ENCODE data around the gene NARS2. TPM values are rescaled to one million over a fixed set of nuclear protein-coding genes. Genes with fewer than 3 reads are reported as not detected.
A peak's percentile ranks its signal among the peaks of the same experiment; 100 is the strongest.

The NARS2 gene
- total RNA-seq, 2 experiments from 2014 or later: 12.8 to 14.5 TPM

GRCh38 chr11:78451371-78452150 lies 123.1 kb downstream of the NARS2 start:
- H3K4me1 Mint-ChIP-seq: peaks cover 14% of the 10 kb centered on the region
- DNase-seq (no peak), ATAC-seq (ENCODE audit: low read depth) (no peak)
- no peak overlapping the region for H3K27ac Mint-ChIP-seq
- POLR2A ChIA-PET: no interaction called here
- H3K9me3 Mint-ChIP-seq: no peaks in the 10 kb centered on the region
- no peak overlapping the region for H3K4me3 Mint-ChIP-seq
- H3K27me3 Mint-ChIP-seq: no peaks in the 10 kb centered on the region
- H3K36me3 Mint-ChIP-seq: peaks cover 12% of the 10 kb centered on the region

DNA sequence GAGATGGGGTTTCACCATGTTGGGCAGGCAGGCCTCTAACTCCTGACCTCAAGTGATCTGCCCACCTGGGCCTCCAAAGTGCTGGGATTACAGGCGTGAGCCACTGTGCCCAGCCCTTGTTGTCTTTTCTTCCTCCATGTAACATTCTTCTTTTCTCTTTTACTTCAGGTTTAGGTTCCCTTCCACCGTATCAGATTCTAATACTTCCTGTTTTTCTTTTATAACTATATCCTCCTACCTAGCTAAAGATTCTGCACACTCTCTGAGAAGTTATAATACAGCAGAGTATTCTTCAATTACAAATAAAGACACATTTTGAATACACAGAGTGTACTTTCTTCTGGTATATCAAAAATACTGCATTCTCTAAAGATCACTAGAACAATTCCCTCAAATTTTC lies 123.8 kb downstream of the NARS2 start:
- DNase-seq (no peak), ATAC-seq (ENCODE audit: low read depth) (no peak)
- no peaks in the 10 kb centered on the region for H3K27me3 Mint-ChIP-seq
- H3K4me3 Mint-ChIP-seq: no peak overlapping the region
- POLR2A ChIA-PET: no interaction called here
- H3K36me3 Mint-ChIP-seq: peaks cover 12% of the 10 kb centered on the region
- H3K4me1 Mint-ChIP-seq: peaks cover 14% of the 10 kb centered on the region
- H3K9me3 Mint-ChIP-seq: no peaks in the 10 kb centered on the region
- H3K27ac Mint-ChIP-seq: no peak overlapping the region

DNA sequence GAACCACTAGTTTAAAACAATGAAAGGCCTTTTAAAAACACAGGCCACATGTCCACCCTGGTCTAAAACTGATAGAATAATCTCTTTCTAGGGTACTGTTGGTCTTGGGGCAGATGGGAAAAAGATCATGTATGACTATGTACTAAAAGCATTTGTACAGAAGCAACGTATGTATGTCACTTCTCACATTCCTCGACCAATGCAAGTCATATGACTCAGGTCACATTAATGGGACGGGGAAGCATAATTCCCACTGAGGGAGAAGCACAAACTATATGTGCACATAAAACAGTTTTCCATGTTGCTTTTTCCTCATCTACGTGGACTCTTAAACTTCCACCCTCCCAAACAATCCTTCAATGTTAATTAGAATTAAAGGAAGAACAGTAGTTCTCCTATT lies 124.8 kb downstream of the NARS2 start:
- peaks cover 14% of the 10 kb centered on the region for H3K4me1 Mint-ChIP-seq
- H3K4me3 Mint-ChIP-seq: no peak overlapping the region
- H3K9me3 Mint-ChIP-seq: no peaks in the 10 kb centered on the region
- DNase-seq (no peak), ATAC-seq (ENCODE audit: low read depth) (no peak)
- no peak overlapping the region for H3K27ac Mint-ChIP-seq
- peaks cover 10% of the 10 kb centered on the region for H3K36me3 Mint-ChIP-seq
- POLR2A ChIA-PET: no interaction called here
- H3K27me3 Mint-ChIP-seq: no peaks in the 10 kb centered on the region

GRCh38 chr11:78446210-78446609 lies 128.5 kb downstream of the NARS2 start:
- POLR2A ChIA-PET: interaction anchor here (0.6 kb wide), 1 partner anchor 30 kb away, joined by 3 read pairs; no protein-coding TSS in a partner anchor

DNA sequence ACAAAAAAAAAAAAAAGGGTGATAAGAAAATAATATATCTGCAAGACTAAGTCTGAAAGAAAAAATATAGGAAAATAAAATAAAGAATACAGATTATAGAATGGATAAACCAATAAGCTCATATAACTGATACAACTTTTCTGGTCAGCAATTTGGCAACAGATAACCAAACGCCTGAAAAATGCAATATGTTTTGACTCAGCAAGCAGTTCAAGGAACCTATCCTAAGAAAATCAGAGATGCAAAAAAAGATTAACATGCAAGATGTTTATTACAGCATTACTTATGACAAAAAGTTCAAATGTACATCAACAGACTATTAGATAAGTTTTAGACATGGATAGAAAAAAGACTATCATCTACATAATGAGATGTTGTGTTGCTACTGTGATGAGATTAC lies 129.9 kb downstream of the NARS2 start:
- Mint-ChIP-seq H3K4me1 (no peaks in the 10 kb centered on the region), H3K27ac (no peak overlapping the region), H3K36me3 (peaks cover 5% of the 10 kb centered on the region), H3K9me3 (no peaks in the 10 kb centered on the region), H3K27me3 (no peaks in the 10 kb centered on the region), H3K4me3 (no peak overlapping the region)
- ATAC-seq (ENCODE audit: low read depth): no peak
- no peak for DNase-seq
- POLR2A ChIA-PET: no interaction called here

More at GRCh38 chr11:78446210-78446609, 128.5 kb downstream of the NARS2 start:
- DNase-seq: no peak
- H3K4me1 Mint-ChIP-seq: no peaks in the 10 kb centered on the region
- no peak overlapping the region for H3K4me3 Mint-ChIP-seq
- H3K27ac Mint-ChIP-seq: no peak overlapping the region
- ATAC-seq (ENCODE audit: low read depth): no peak
- H3K9me3 Mint-ChIP-seq: no peaks in the 10 kb centered on the region
- no peaks in the 10 kb centered on the region for H3K27me3 Mint-ChIP-seq
- H3K36me3 Mint-ChIP-seq: peaks cover 5% of the 10 kb centered on the region

DNA sequence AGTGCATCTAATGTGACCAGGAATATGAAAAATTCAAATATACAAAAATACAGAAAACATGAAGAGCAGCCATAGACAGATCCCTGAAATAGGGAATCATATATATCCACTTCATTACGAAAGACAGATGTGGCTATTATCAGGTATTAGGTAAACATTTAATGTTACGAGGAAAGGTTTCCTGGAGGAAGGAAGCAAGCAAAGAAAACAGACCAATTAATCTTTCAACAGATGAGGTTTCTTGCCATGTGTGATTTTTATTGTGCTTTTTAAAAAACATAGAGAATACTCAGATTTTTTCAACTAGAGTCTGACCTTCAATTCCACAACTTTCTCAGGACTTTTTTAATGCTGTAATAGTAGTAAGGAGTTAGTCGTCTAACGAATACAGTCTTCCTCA lies 132.7 kb downstream of the NARS2 start:
- Mint-ChIP-seq H3K36me3 (peaks cover 5% of the 10 kb centered on the region), H3K27ac (no peak overlapping the region), H3K4me3 (no peak overlapping the region), H3K9me3 (no peaks in the 10 kb centered on the region), H3K4me1 (no peaks in the 10 kb centered on the region), H3K27me3 (no peaks in the 10 kb centered on the region)
- no peak for DNase-seq
- ATAC-seq (ENCODE audit: low read depth): no peak
- POLR2A ChIA-PET: no interaction called here

GRCh38 chr11:78438298-78438975 lies 136.2 kb downstream of the NARS2 start:
- H3K27ac Mint-ChIP-seq: peak overlapping the region; percentile 32

GRCh38 chr11:78432956-78433355 lies 141.7 kb downstream of the NARS2 start:
- H3K27ac Mint-ChIP-seq: no peak overlapping the region
- H3K36me3 Mint-ChIP-seq: peaks cover 2% of the 10 kb centered on the region
- H3K4me1 Mint-ChIP-seq: peaks cover 6% of the 10 kb centered on the region
- no peaks in the 10 kb centered on the region for H3K9me3 Mint-ChIP-seq
- H3K4me3 Mint-ChIP-seq: no peak overlapping the region
- no peaks in the 10 kb centered on the region for H3K27me3 Mint-ChIP-seq
- POLR2A ChIA-PET: no interaction called here
- no peak for DNase-seq
- ATAC-seq (ENCODE audit: low read depth): no peak

More at GRCh38 chr11:78438298-78438975, 136.2 kb downstream of the NARS2 start:
- no peaks in the 10 kb centered on the region for H3K4me1 Mint-ChIP-seq
- ATAC-seq (ENCODE audit: low read depth) (no peak), DNase-seq (no peak)
- peaks cover 5% of the 10 kb centered on the region for H3K36me3 Mint-ChIP-seq
- no peaks in the 10 kb centered on the region for H3K9me3 Mint-ChIP-seq
- POLR2A ChIA-PET: no interaction called here
- H3K4me3 Mint-ChIP-seq: no peak overlapping the region
- H3K27me3 Mint-ChIP-seq: no peaks in the 10 kb centered on the region

- DNase-seq (no peak), ATAC-seq (ENCODE audit: low read depth) (no peak)
- peaks cover 10% of the 10 kb centered on the region for H3K4me1 Mint-ChIP-seq
- POLR2A ChIA-PET: no interaction called here
- H3K36me3 Mint-ChIP-seq: peaks cover 2% of the 10 kb centered on the region
- no peak overlapping the region for H3K4me3 Mint-ChIP-seq
- H3K27ac Mint-ChIP-seq: no peak overlapping the region
- no peaks in the 10 kb centered on the region for H3K27me3 Mint-ChIP-seq
- no peaks in the 10 kb centered on the region for H3K9me3 Mint-ChIP-seq
Measured at GRCh38 chr11:78432058-78432515, 142.6 kb downstream of the NARS2 start.

DNA sequence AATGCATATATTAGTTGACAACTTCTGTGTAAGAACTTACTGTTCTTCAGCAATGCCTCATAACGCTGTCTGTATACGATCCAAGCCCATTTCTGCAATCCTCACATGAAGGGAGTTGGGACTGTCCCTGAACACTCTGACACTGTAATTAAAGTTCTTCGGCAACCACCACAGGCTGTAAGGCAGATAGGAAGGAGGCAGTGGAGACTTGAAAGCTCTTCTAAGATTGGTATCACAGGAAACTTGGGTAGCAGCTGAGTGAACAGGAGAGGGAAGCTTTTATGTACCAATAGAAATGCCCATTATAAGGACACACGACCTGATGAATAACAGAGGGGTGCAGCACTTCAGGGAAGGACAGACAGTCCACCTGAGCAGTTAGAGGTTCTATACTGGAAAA lies 145.0 kb downstream of the NARS2 start:
- H3K9me3 Mint-ChIP-seq: no peaks in the 10 kb centered on the region
- POLR2A ChIA-PET: interaction anchor here (1.2 kb wide), 1 partner anchor 15 kb away, joined by 3 read pairs; no protein-coding TSS in a partner anchor
- peak overlapping the region; percentile 4 for H3K27ac Mint-ChIP-seq
- ATAC-seq (ENCODE audit: low read depth) (peak; percentile 56), DNase-seq (no peak)
- H3K36me3 Mint-ChIP-seq: peaks cover 2% of the 10 kb centered on the region
- H3K4me3 Mint-ChIP-seq: no peak overlapping the region
- H3K4me1 Mint-ChIP-seq: peaks cover 11% of the 10 kb centered on the region
- H3K27me3 Mint-ChIP-seq: no peaks in the 10 kb centered on the region

DNA sequence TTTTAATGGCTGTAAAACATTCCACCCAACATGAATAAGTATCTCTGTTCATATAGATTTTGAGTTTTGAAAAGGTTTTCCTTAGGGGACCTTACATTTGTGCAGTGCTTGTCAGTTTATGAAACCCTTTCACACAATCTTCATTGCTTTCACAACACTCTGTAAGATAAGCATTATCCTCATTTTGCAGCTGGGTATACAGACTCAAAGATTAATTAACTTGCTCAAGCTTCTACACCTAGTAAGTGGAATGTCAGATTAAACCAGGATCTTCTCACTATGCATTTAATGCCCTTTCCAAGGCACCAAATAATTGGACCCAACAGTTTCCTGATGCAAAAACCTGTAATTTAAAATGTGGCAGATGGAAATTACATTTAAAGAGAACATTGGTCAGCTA lies 145.5 kb downstream of the NARS2 start:
- ATAC-seq (ENCODE audit: low read depth): no peak
- Mint-ChIP-seq H3K4me1 (peaks cover 14% of the 10 kb centered on the region), H3K36me3 (peaks cover 3% of the 10 kb centered on the region), H3K4me3 (no peak overlapping the region), H3K27me3 (no peaks in the 10 kb centered on the region), H3K27ac (no peak overlapping the region), H3K9me3 (no peaks in the 10 kb centered on the region)
- POLR2A ChIA-PET: interaction anchor here (1.2 kb wide), 1 partner anchor 14 kb away, joined by 3 read pairs; no protein-coding TSS in a partner anchor
- DNase-seq: no peak

- Mint-ChIP-seq H3K4me1 (peaks cover 16% of the 10 kb centered on the region), H3K27ac (no peak overlapping the region), H3K36me3 (peaks cover 5% of the 10 kb centered on the region), H3K9me3 (no peaks in the 10 kb centered on the region), H3K4me3 (no peak overlapping the region), H3K27me3 (no peaks in the 10 kb centered on the region)
- DNase-seq (no peak), ATAC-seq (ENCODE audit: low read depth) (no peak)
- POLR2A ChIA-PET: no interaction called here
Measured at GRCh38 chr11:78428773-78429172, 145.9 kb downstream of the NARS2 start.

DNA sequence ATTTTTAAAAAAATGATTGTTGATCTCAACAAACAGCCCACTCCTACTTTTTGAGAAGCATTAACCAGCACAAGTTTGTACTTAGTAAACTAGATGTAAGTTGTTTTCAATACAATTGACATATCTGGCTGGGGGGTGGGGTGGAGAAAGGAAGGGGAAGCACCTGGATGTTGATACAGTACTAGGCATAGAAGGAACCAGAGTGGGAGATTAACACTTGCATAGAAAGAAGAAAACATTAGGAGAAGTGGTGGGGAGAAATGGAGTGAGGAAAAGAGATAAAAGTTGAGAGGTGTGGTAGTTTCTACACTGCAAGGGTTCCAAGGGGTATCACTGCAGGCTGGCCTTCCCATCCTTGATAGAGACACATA lies 146.4 kb downstream of the NARS2 start:
- Mint-ChIP-seq H3K27me3 (no peaks in the 10 kb centered on the region), H3K36me3 (peaks cover 5% of the 10 kb centered on the region), H3K27ac (no peak overlapping the region), H3K9me3 (no peaks in the 10 kb centered on the region), H3K4me3 (no peak overlapping the region), H3K4me1 (peaks cover 16% of the 10 kb centered on the region)
- ATAC-seq (ENCODE audit: low read depth) (no peak), DNase-seq (no peak)
- POLR2A ChIA-PET: no interaction called here
